Embryonic facial prominence (tissue), 1 donor: Measurements from ENCODE around the gene MACF1.

ENCODE experiments used
- DNase-seq: peaks from one replicate; pipeline ENCODE4 v3.0.0-alpha.2; 2016; ENCODE audit errors: extremely low spot score

MACF1 gene

DNA sequence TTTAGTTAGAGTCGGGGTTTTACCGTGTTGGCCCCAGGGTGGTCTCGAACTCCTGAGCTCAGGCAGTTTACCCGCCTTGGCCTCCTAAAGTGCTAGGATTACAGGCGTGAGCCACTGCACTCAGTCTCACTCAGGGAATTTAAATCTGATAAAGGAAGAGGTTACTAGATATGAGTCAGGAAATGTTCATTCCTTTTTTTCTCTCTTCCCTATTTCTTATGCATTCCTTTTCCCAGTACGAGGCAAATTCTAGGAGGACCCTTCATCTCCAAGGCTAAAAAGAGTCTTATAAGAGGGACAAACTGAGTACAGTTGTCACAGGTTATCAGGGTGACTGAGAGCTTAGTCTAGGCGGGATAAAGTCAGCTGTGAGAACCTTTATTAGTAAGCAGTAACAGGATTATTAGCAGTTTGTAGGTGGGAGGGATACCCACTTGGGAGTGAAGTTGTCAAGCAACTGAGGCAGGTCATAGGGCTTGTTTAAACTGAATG lies 9.1 kb downstream of the MACF1 start:
- no peak for DNase-seq

GRCh38 chr1:39214021-39214713 lies 9.7 kb downstream of the MACF1 start:
- DNase-seq = no peak

GRCh38 chr1:39214714-39214997 lies 10.2 kb downstream of the MACF1 start:
- no peak for DNase-seq

DNA sequence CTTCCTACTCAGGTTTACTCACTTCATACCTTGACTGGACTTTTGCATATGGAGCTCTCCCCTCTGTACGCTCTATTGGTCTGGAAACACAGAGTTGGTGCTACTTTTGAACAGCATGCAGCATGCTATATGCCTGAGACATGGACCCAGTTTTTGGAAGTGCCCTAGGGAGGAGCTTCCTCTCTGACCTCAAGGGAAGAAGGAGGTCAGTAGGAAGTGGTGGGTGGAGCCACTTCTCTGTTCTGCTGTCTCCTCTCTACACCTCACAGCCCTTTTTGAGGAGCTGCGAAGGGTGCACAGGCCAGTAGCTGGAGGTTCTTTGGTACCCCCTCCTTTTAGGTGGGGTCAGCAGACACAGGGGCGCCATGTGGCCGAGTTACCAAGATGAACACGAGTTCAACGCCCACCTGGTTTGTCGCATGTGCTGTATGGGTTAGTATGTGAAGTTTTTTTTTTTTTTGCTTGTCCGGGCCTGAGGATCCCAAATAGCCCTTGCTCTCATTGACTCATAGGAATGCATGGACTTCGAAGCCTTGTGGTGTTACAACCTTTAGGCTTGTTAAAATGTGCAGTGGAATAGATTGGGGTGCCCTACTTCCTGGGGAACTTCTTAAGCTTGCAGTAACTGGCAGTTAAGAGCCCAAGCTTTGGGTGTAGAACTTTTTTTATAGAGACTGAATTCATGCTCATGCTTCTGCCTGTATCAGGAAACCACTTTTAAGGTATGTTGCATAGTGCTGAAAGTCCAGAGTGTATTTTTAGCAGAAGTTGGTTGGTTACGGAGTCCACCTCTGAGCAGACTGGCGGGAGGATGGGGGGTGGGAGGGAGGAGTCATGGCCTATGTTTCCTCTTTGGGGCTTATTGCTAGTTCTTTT lies 10.7 kb downstream of the MACF1 start:
- DNase-seq = no peak

GRCh38 chr1:39216771-39217170 lies 12.3 kb downstream of the MACF1 start:
- DNase-seq = no peak

- DNase-seq = no peak
Measured at GRCh38 chr1:39220891-39221870, 16.7 kb downstream of the MACF1 start.

DNA sequence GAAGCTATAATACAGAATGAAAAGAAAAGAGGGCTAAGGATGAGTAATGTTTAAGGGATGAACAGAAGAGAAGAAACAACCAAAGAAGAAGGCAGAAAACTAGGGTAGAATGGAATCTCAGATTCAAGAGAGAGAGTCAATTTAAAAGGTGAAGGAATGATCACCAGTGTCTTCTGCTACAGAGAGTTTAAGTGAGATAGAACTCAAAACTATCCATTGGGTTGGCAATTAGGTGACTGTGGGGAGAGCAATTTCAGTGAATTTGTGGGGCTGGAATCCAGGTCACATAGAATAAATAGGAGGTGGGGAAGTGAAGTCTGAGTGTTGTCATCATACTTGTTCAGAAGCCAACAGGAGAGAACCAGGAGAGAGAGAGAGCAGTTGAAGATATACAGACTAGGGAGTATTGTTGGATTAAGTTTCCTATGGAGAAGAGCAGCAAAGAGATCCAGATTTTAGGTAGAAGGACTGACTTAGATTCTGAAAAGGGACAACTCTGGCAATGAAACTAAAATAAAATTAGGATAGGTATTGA lies 19.9 kb downstream of the MACF1 start:
- no peak for DNase-seq

DNA sequence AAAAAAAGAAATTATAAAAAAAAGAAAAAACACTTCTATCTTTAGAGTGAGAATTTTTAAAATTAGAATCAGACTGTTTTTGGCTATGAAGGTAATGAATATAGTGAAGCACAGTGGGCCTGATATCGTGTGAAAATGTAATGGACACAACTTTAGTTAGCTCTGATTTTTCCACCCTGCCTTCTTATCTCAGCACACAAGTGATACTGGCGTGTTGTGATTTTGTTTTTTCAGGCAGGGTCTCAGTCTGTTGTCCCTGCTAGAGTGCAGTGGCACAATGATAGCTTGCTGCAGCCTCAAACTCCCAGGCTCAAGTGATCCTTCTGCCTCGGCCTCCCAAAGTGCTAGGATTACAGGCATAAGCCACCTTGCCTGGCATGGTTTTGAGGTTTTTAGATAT lies 22.3 kb downstream of the MACF1 start:
- DNase-seq = no peak

GRCh38 chr1:39228252-39228651 lies 23.8 kb downstream of the MACF1 start:
- DNase-seq = no peak

GRCh38 chr1:39229504-39229903 lies 25.0 kb downstream of the MACF1 start:
- DNase-seq = no peak

GRCh38 chr1:39230261-39231190 lies 26.0 kb downstream of the MACF1 start:
- no peak for DNase-seq

- DNase-seq = no peak
Measured at GRCh38 chr1:39236971-39237370, 32.5 kb downstream of the MACF1 start.

GRCh38 chr1:39238476-39238875 lies 34.0 kb downstream of the MACF1 start:
- DNase-seq = no peak

DNA sequence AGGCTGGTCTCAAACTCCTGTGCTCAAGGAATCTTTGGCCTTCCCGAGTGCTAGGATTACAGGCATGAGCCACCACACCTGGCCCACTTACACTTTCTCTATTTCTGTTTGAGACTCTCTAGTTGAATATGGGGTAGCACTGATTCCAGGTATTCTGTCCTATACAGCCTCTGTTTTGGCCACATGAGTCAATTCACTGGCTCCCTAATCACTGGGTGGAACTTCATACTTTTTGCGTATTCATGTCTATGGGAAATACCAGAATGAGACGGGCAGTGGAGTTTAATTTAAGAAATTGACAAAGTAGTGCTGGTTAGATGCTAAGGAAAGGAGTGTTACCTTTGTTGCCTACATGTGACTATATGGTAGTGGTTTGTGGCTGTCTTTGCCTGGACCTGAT lies 35.5 kb downstream of the MACF1 start:
- no peak for DNase-seq

- no peak for DNase-seq
Measured at GRCh38 chr1:39243302-39243701, 38.8 kb downstream of the MACF1 start.

DNA sequence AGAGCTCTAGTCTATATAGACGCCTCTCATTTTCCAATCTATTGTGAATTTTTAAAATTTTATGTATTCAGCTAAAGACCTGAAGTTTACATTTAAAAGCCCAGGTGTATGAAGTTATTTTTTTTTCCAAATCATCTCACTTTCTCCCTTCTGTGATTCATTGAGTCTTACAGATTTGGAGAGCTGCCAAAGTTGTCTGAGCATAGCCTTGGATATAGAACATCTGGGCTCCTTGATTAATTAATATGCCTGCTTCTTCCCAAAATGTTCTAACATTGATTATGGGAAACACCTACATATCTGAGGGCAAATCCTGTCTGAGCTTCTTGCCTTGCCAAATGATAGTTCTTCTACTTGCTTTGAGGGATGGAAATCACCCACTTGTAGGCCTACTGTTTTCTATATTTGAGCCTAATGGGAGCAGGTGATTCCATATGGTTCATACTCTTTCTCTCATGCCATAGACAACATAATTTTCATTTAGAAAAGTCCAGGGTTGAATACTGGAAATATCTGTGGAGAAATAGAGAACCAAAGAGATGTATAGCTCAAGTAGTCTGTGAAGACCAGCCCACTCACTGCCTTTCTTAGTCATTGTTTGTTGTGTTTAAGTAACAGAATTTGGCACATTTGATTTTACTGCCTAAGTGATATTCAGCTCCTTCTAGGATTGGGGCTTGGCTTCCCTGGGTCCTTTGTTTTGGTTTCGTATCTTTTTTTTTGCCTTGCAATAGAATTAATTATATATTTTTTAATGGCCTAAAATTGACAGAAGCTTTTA lies 46.2 kb downstream of the MACF1 start:
- no peak for DNase-seq

DNA sequence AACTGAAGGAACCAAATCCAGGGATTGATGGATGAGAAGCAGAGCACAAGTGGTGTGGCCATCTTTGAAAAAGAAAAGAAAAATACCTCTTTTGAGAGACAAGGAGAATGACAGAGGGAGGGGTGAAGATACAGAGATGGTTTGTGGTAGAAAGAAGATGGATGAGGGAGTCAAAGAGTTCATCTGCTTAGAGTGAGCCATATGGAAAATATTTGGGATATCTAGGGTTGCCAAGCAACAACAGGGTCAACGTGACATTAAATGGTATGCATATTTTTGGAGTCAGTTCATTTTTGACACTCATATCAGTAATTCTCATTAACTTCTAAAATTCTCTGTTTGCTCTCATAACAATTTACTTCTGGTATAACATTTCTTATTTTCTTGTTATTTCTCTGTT lies 50.7 kb downstream of the MACF1 start:
- no peak for DNase-seq

DNA sequence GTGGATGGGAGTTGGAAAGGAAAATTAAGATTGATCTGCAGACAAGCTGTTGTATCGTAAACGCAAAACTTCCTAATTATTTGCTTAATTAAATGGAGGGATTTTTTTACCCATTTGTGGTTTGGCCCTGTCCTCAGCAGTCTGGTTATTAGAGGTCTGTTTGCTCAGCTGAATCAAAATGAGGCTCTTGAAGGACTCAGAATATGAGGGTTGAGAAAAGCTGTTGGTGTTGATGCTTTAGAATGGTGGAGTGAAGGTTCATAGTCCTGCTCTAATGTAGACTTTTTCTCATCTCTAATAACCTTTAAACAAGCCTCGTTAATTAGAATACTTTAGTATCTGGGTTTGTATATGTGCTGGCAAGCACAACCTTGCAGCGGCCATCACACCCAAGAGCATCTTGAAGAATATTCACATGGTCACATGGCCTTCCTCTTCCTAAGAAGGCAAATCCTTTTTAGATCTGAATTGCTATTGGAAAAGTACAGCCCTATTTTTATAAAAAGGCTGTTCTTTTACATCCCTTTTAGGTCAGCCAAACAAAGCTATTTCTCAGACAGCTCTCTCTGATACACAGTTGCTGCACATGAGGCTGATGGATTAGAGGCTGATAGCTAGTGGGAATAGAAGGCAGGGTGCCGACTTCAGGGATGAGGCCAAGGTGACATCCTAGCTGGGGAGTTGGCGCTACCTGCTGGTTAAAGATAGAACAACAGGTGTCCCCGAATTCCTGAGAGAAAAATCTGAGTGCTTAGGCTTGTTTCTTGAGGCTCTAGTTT lies 53.8 kb downstream of the MACF1 start:
- DNase-seq = no peak

DNA sequence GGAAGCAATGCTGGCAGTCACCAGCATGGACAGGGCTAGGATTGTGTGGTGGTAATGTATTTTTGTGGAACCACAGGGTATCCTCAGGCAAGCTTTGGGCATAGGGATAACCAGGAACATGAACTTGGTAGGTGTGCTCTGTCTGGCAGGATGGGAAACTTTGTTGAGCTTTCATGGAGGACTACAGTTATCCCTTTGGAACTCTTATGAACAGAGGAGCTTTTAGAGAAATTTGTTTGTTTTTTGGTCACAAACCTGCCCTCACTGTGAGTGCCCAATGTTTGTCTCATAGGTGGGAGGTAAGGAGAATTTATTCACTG lies 54.4 kb downstream of the MACF1 start:
- DNase-seq = no peak
